Heart right ventricle (tissue), 16 donors: ENCODE results near the gene TRIM44. TPM values are rescaled to one million over a fixed set of nuclear protein-coding genes. Genes with fewer than 3 reads are reported as not detected.

ENCODE experiments used
- ATAC-seq, 8 donors: fragments of 200-7000 bp; cut with Tn5 transposase; one replicate each; pipeline ENCODE4 v1.9.1; 2020; ENCODE audit warnings: mild to moderate bottlenecking in 8 of 8, moderate library complexity in 8 of 8, moderate number of reproducible peaks in 1 of 8
- DNase-seq, 2 donors: peaks; one replicate each; pipeline ENCODE4 v3.0.0-alpha.2; 2020
- H3K27ac ChIP-seq, 10 donors: fragments of 200-600 bp; sonication (generic) in 2 of 10; one replicate each; pipeline versions ENCODE4 v1.5.0 to v1.8.0; 2020 to 2022; ENCODE audit warnings: mild to moderate bottlenecking in 3 of 10
- H3K27me3 ChIP-seq, 7 donors: fragments of 200-600 bp; one replicate each; pipeline ENCODE4 v1.8.0; 2021 to 2022; ENCODE audit warnings: mild to moderate bottlenecking in 2 of 7
- H3K36me3 ChIP-seq, 9 donors: fragments of 200-600 bp; sonication (generic) in 1 of 9; one replicate each; pipeline versions ENCODE4 v1.5.0 to v1.8.0; 2020 to 2022; ENCODE audit warnings: mild to moderate bottlenecking in 2 of 9
- H3K4me1 ChIP-seq, 9 donors: fragments of 200-600 bp; sonication (generic) in 1 of 9; one replicate each; pipeline versions ENCODE4 v1.5.0 to v1.8.0; 2020 to 2022; ENCODE audit warnings: mild to moderate bottlenecking in 4 of 9
- H3K4me3 ChIP-seq, 10 donors: fragments of 200-600 bp; sonication (generic) in 2 of 10; one replicate each; pipeline versions ENCODE4 v1.5.0 to v1.8.0; 2020 to 2022; ENCODE audit warnings: mild to moderate bottlenecking in 7 of 10, moderate library complexity in 2 of 10
- H3K9me3 ChIP-seq, 11 donors: fragments of 200-600 bp in 10 of 11; sonication (generic) in 2 of 11; one replicate each; pipeline versions ENCODE4 v1.5.0 to v1.8.0; 2013 to 2022; ENCODE audit warnings: mild to moderate bottlenecking in 2 of 11, control low read depth in 1 of 11, moderate library complexity in 1 of 11
- WGBS, 2 donors: extraction: QIAGEN DNeasy Blood & Tissue Kit; methylation state at CpG; one replicate each; pipeline ENCODE4 v1.1.7; 2013; ENCODE audit warnings: inconsistent platforms in 1 of 2; 5-methylcytosine and 5-hydroxymethylcytosine counted together
- intact Hi-C, 10 donors: fragments of 100-400 bp; cut with DNase I; formaldehyde crosslinking; loops; one replicate each; pipeline versions ENCODE4 v1.11.1 to v1.14.2; 2022
- polyA plus RNA-seq, 2 donors: library from polyadenylated mRNA; stranded (reverse); fragments of 200-250 nt; gene quantifications; one replicate each; pipeline ENCODE4 v1.2.3, GENCODE V29; 2013
- total RNA-seq, 10 donors: library from RNA; stranded (reverse); fragmentation: NEBNext Ultra II Directional in 3 of 10; extraction: Animal tissue kit (Norgen Biotek cat#: 25700) in 3 of 10; gene quantifications; one replicate each; pipeline versions ENCODE4 v1.2.1 to v1.2.4, GENCODE V29; 2021 to 2023
- TF ChIP-seq, protein P1 (sequence below), 9 donors: fragments of 200-600 bp; sonication (generic) in 2 of 9; IDR thresholded peaks; one replicate each; pipeline versions ENCODE4 v1.5.0 to v1.8.0; 2021 to 2022; ENCODE audit warnings: antibody characterized with exemption in 9 of 9, mild to moderate bottlenecking in 5 of 9, moderate library complexity in 1 of 9
- donor health status: Arrhythmogenic right ventricular cardiomyopathy.
- donor health status: ischemic (EF 13 %, LVEDD 7.1; RV severe dilation, severe dysfunction).
- donor health status: healthy with polysubstance abuse.
- donor health status: DM: no; HTN: yes; CAD: no.
- donor health status: DM: no; HTN: no; CAD: no.
- donor health status: ischemic (EF 25% LVEDD 6.9; RV normal size, moderate dysfunction).
- donor health status: ischemic (EF 25% LVEDD 5.7; RV mildly dilated, moderate dysfunction).
- donor health status: healthy.
- donor health status: DM: yes; HTN: yes; CAD: no.
- donor health status: Ischemic cardiomyopathy.
- donor health status: ischemic (EF 35%, LVEDD 5.7; RV mildly dilated, moderate dysfunction).
- donor health status: nonischemic (EF 11% LVEDD 7.7; RV severe dilation, severe dysfunction).
- donor health status: DM: yes; HTN: yes; CAD: no.
- donor health status: PGD.
- donor health status: ischemic (EF 29% LVEDD 5.4; RV normal size, mild dysfunction).
- donor health status: nonischemic (EF 23%, LVEDD 6.1; RV moderate dilation, normal function).

TRIM44 gene
- total and polyA plus RNA-seq, 12 donors = 6.4 to 59.2 (median 44.5) TPM

DNA sequence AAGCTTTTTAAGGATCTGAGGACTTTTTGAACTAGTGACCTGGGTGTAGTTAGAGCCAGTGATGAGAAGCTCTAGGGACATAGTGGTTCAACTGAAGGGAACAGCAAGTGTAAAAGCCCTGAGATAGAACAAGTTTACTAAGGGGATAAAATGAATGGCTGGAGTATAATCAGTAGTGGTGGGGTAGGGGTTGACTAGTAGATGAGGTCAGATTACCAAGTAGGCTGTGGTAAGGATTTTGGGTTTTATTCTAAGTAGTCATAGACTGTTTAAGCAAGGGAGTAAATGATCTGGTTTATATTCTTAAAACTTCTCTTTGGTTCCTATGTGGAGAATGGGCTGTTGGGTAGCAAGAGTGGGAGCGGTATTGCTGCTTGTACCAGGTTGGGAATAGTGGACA lies 15.3 kb downstream of the TRIM44 start:
- TF ChIP-seq, protein P1, sequence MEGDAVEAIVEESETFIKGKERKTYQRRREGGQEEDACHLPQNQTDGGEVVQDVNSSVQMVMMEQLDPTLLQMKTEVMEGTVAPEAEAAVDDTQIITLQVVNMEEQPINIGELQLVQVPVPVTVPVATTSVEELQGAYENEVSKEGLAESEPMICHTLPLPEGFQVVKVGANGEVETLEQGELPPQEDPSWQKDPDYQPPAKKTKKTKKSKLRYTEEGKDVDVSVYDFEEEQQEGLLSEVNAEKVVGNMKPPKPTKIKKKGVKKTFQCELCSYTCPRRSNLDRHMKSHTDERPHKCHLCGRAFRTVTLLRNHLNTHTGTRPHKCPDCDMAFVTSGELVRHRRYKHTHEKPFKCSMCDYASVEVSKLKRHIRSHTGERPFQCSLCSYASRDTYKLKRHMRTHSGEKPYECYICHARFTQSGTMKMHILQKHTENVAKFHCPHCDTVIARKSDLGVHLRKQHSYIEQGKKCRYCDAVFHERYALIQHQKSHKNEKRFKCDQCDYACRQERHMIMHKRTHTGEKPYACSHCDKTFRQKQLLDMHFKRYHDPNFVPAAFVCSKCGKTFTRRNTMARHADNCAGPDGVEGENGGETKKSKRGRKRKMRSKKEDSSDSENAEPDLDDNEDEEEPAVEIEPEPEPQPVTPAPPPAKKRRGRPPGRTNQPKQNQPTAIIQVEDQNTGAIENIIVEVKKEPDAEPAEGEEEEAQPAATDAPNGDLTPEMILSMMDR (IDR thresholded peaks at IDR 0.05) = no peak
- ATAC-seq (peak in 1 of 8 donors; percentile 42), DNase-seq (no peak)
- Histone ChIP-seq H3K36me3 (no peaks in the 10 kb centered on the region), H3K4me3 (no peak overlapping the region), H3K27me3 (no peaks in the 10 kb centered on the region), H3K27ac (peak overlapping the region in 1 of 10 donors; percentile 22), H3K4me1 (peaks cover 0 to 73% (median 44%) of the 10 kb centered on the region in 9 donors), H3K9me3 (no peaks in the 10 kb centered on the region)
- 97 to 100% methylated on average over 1 of the region's 1 CpG for WGBS, 2 donors
- intact Hi-C loops = no loop called here

DNA sequence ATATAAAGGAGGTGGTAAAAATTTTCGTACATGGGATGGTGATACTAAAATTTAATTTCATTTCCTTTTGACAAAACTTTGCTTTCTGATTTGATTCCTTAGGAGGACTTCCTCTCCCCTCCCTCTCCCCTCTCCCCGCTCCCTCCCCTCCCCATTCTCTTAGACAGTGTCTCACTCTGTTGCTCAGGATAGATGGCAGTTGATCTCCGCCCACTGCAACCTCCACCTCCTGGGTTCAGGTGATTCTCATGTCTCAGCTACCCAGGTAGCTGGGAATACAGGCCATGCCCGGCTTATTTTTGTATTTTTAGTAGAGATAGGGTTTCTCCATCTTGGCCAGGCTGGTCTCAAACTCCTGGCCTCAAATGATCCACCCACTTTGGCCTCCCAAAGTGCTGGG lies 15.9 kb downstream of the TRIM44 start:
- intact Hi-C loops = no loop called here
- no peak for ATAC-seq
- Histone ChIP-seq H3K4me3 (no peak overlapping the region), H3K27ac (peak overlapping the region in 1 of 10 donors; percentile 1), H3K9me3 (no peaks in the 10 kb centered on the region), H3K36me3 (no peaks in the 10 kb centered on the region), H3K4me1 (peaks cover 0 to 73% (median 44%) of the 10 kb centered on the region in 9 donors), H3K27me3 (no peaks in the 10 kb centered on the region)
- WGBS, 2 donors = 94 to 95% methylated on average over 4 of the region's 4 CpGs
- DNase-seq = no peak
- TF ChIP-seq, protein P1 (IDR thresholded peaks at IDR 0.05) = no peak

DNA sequence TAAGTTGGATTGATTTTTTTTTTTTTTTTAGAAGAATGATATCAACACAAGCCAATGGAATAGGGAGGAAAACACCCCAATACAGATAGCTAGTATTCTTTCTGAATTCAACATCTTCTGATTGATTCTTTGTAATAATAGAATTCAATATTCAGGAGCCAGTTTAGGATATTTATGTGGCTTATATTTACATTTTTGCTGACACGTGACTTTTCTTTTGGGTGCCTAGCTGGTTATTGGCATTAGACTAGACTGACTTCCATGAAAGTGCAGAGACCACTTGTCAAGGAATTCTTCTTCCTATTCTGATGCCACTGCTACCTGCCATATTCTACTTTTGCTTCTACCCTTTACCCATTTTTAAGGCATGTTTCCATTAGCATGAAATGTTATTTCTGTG lies 16.4 kb downstream of the TRIM44 start:
- intact Hi-C loops = no loop called here
- WGBS, 2 donors = 100% methylated on average over 1 of the region's 1 CpG
- no peaks in the 10 kb centered on the region for H3K27me3 ChIP-seq
- no peaks in the 10 kb centered on the region for H3K9me3 ChIP-seq
- peaks cover 0 to 76% (median 48%) of the 10 kb centered on the region in 9 donors for H3K4me1 ChIP-seq
- ATAC-seq (no peak), DNase-seq (no peak)
- TF ChIP-seq, protein P1 (IDR thresholded peaks at IDR 0.05) = no peak
- H3K4me3 ChIP-seq = no peak overlapping the region
- peak overlapping the region in 1 of 10 donors; percentile 1 for H3K27ac ChIP-seq
- no peaks in the 10 kb centered on the region for H3K36me3 ChIP-seq

DNA sequence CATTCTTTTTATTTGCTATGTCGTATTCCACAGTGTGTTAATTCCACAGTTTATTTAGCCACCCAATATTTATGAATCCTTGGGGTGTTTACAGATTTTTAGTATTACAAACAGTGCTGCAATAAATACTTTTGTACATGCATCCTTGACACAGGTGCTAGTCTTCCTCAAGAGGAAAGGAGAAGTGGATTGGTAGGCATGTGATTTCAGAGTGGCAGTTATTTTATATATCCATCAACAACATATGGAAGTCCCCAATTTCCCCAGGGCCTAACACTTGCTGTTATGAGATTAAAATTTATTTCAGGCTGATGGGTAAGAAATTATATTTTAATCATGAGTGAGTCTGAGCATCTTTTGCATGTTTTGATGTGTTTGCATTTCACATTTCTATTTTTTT lies 17.9 kb downstream of the TRIM44 start:
- TF ChIP-seq, protein P1 (IDR thresholded peaks at IDR 0.05) = no peak
- no peak overlapping the region for H3K4me3 ChIP-seq
- intact Hi-C loops = no loop called here

More for the DNA sequence above, 17.9 kb downstream of the TRIM44 start:
- Histone ChIP-seq H3K9me3 (no peaks in the 10 kb centered on the region), H3K4me1 (peaks cover 0 to 76% (median 47%) of the 10 kb centered on the region in 9 donors), H3K36me3 (peaks cover 0 to 10% (median under 1%) of the 10 kb centered on the region in 9 donors), H3K27me3 (no peaks in the 10 kb centered on the region), H3K27ac (no peak overlapping the region)
- no peak for DNase-seq
- ATAC-seq = no peak
- WGBS, 2 donors = 97 to 99% methylated on average over 1 of the region's 1 CpG
